Right lobe of liver (tissue), 6 donors: ENCODE data around the gene OR51A7. TPM values are rescaled to one million over a fixed set of nuclear protein-coding genes. Genes with fewer than 3 reads are reported as not detected.
"Not testable (repeated sequence)": the region's sequence is repeated elsewhere in the genome, so short reads cannot be mapped to it uniquely, and the experiment has no call there.

Experiments
- ATAC-seq, 4 donors: fragments of 200-7000 bp; cut with Tn5 transposase; one replicate each; pipeline ENCODE4 v1.9.1; 2020; ENCODE audit warnings: mild to moderate bottlenecking in 4 of 4, moderate library complexity in 4 of 4
- DNase-seq, 3 donors: peaks; one replicate each; pipeline ENCODE4 v3.0.0-alpha.2; 2020
- H3K27ac ChIP-seq, 3 donors: fragments of 200-600 bp; one replicate each; pipeline ENCODE4 v1.8.0; 2022
- H3K27me3 ChIP-seq, 2 donors: fragments of 200-600 bp; one replicate each; pipeline ENCODE4 v1.8.0; 2022
- H3K36me3 ChIP-seq, 4 donors: fragments of 200-600 bp; sonication (generic) in 1 of 4; one replicate each; pipeline versions ENCODE4 v1.5.1 to v1.8.0; 2017 to 2022; ENCODE audit warnings: control low read depth in 1 of 4
- H3K4me1 ChIP-seq, 4 donors: fragments of 200-600 bp; sonication (generic) in 1 of 4; one replicate each; pipeline versions ENCODE4 v1.5.1 to v1.8.0; 2017 to 2022; ENCODE audit warnings: control low read depth in 1 of 4
- H3K4me3 ChIP-seq, 3 donors: fragments of 200-600 bp; one replicate each; pipeline ENCODE4 v1.8.0; 2022
- H3K9me3 ChIP-seq, 4 donors: fragments of 200-600 bp; sonication (generic) in 1 of 4; one replicate each; pipeline versions ENCODE4 v1.5.1 to v1.8.0; 2017 to 2022; ENCODE audit warnings: control low read depth in 1 of 4
- CTCF ChIP-seq, 4 donors: fragments of 200-600 bp in 3 of 4; fragments of 450-650 bp in 1 of 4; IDR thresholded peaks; one replicate each; pipeline versions ENCODE4 v1.5.1 to v1.8.0; 2016 to 2022; ENCODE audit warnings: antibody characterized with exemption in 4 of 4, mild to moderate bottlenecking in 2 of 4
- POLR2A ChIP-seq: fragments of 450-650 bp; IDR thresholded peaks from one replicate; pipeline ENCODE4 v1.6.1; 2017; ENCODE audit warnings: antibody characterized with exemption, mild to moderate bottlenecking
- WGBS: methylation state at CpG from one replicate; pipeline ENCODE4 v1.1.6; 2018; ENCODE audit warnings: low coverage, low lambda C conversion rate; ENCODE audit not compliant: insufficient coverage; ENCODE audit errors: missing lambda C conversion rate; 5-methylcytosine and 5-hydroxymethylcytosine counted together
- intact Hi-C, 2 donors: fragments of 100-400 bp; cut with DNase I; formaldehyde crosslinking; loops; one replicate each; pipeline versions ENCODE4 v1.11.2 to v1.14.1; 2022
- long read RNA-seq: library from polyadenylated mRNA; unstranded; transcript quantifications from one replicate; pipeline ENCODE4 v2.0.0, GENCODE V29; 2019
- total RNA-seq, 6 experiments: library from RNA; depleted of rRNA in 2 of 6; stranded (reverse); fragments of >200 nt in 2 of 6; fragmentation: NEBNext Ultra II Directional in 3 of 6; extraction: Animal tissue kit (Norgen Biotek cat#: 25700) in 3 of 6; gene quantifications; one replicate each; pipeline versions ENCODE4 v1.1.0 to v1.2.4, GENCODE V29; 2016 to 2023
- donor health status: DM: no; HTN: yes; CAD: no.
- donor health status: DM: no; HTN: no; CAD: no.
- donor health status: DM: no; HTN: no; CAD: no.
- donor health status: DM: no; HTN: yes; CAD: no.
- donor health status: DM: no; HTN: yes; CAD: no.

Gene OR51A7, protein sequence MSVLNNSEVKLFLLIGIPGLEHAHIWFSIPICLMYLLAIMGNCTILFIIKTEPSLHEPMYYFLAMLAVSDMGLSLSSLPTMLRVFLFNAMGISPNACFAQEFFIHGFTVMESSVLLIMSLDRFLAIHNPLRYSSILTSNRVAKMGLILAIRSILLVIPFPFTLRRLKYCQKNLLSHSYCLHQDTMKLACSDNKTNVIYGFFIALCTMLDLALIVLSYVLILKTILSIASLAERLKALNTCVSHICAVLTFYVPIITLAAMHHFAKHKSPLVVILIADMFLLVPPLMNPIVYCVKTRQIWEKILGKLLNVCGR
- not detected for total RNA-seq
- long read RNA-seq, result 0 reads

GRCh38 chr11:4903484-4903883 is at the start of gene OR51A7:
OR51A7 (plus strand) TSS chr11:4903783; CDS start chr11:4907370, 3,587 bp downstream.
- Histone ChIP-seq H3K4me3 (no peak within 1 kb of the TSS), H3K9me3 (no peaks in the 10 kb centered on the region), H3K27me3 (no peaks in the 10 kb centered on the region), H3K36me3 (no peaks in the 10 kb centered on the region), H3K27ac (no peak within 1 kb of the TSS), H3K4me1 (no peaks in the 10 kb centered on the region)
- DNase-seq (no peak), ATAC-seq (no peak)
- TF ChIP-seq POLR2A (no peak), CTCF (IDR thresholded peaks at IDR 0.05) (no peak)
- intact Hi-C loops, result no loop called here

GRCh38 chr11:4854286-4854685 is 49.3 kb upstream of the OR51A7 start:
- 64% methylated on average over 6 of the region's 7 CpGs for WGBS
- H3K9me3 ChIP-seq, ATAC-seq, intact Hi-C loops, H3K27ac ChIP-seq, H3K4me3 ChIP-seq, H3K4me1 ChIP-seq, H3K27me3 ChIP-seq, H3K36me3 ChIP-seq, DNase-seq: not testable (repeated sequence)

DNA sequence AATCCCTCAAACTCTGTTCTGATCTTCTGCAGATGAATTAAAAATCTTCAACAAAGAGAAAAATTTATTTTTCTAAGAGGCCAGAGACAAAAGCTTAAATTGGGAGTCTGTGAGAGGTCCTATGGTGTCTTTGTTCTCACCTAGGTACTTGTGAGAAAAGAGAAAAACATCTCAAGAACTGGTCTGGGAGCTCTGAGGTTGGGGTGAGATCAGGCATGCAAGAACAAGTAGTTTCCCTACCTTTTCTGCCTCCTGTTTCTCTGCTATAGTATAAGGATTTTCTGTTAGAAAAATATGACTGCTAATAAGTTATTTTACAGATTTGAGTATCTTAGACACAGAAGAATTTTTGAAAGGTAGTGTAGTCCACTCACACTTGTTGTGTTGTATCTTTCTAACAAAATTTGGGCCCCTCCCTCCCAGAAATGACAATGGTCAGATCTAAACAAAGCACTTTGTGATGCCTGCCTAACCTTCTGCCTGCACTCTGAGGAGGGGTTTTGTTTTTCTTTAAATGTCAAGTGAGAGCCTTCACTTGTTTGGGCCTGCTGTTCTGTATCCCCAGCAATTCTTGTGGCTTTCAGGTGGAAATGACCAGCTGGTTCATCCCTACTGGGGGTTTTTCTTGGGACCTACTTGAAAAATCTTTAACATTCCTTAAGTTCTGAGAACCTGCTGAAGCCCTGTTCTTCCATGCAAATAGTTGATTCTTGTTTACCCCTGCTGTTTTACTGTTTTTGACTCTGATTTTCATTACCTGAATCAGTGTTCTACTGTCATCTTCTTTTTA is 40.9 kb upstream of the OR51A7 start:
- Histone ChIP-seq H3K27ac (no peak overlapping the region), H3K9me3 (no peaks in the 10 kb centered on the region), H3K36me3 (no peaks in the 10 kb centered on the region), H3K27me3 (no peaks in the 10 kb centered on the region), H3K4me1 (no peaks in the 10 kb centered on the region), H3K4me3 (no peak overlapping the region)
- ATAC-seq, result no peak
- TF ChIP-seq POLR2A, result no peak
- TF ChIP-seq CTCF (IDR thresholded peaks at IDR 0.05), result no peak
- intact Hi-C loops, result no loop called here
- no peak for DNase-seq

DNA sequence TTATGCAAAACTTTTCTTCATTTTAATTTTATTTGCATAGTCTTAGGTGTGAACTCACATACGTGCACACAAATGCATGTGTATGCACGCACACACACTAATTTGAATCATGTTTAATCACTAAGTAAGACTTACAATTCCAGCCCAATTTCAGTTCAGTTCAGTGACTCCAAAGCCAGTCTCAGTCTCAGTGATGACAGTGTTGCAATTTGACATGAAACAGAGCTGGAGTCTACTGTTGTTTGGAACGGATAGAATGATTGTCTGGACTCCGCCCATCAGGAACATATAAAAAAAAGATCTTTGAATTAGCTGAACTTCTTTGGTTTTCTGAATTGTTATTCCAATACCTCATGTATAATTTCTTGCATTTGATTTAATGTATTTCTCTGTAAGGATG is 39.7 kb upstream of the OR51A7 start:
- no peak overlapping the region for H3K27ac ChIP-seq
- no peak for TF ChIP-seq POLR2A
- TF ChIP-seq CTCF (IDR thresholded peaks at IDR 0.05), result no peak
- WGBS, result 68% methylated on average over 4 of the region's 4 CpGs
- intact Hi-C loops, result no loop called here
- no peaks in the 10 kb centered on the region for H3K9me3 ChIP-seq
- H3K4me3 ChIP-seq, result no peak overlapping the region
- no peaks in the 10 kb centered on the region for H3K4me1 ChIP-seq
- DNase-seq (no peak), ATAC-seq (no peak)
- no peaks in the 10 kb centered on the region for H3K36me3 ChIP-seq
- H3K27me3 ChIP-seq, result no peaks in the 10 kb centered on the region

GRCh38 chr11:4865855-4866254 is 37.7 kb upstream of the OR51A7 start:
- Histone ChIP-seq H3K36me3 (no peaks in the 10 kb centered on the region), H3K9me3 (no peaks in the 10 kb centered on the region)
- 23% methylated on average over 1 of the region's 1 CpG for whole genome bisulfite sequencing

More at GRCh38 chr11:4865855-4866254, 37.7 kb upstream of the OR51A7 start:
- H3K4me1 ChIP-seq, result no peaks in the 10 kb centered on the region
- no peak overlapping the region for H3K27ac ChIP-seq
- no peak overlapping the region for H3K4me3 ChIP-seq
- intact Hi-C loops, result no loop called here
- no peaks in the 10 kb centered on the region for H3K27me3 ChIP-seq
- DNase-seq, result no peak
- TF ChIP-seq POLR2A, result no peak
- TF ChIP-seq CTCF (IDR thresholded peaks at IDR 0.05), result no peak
- ATAC-seq, result no peak
